ENCODE results near the gene DOC2B. TPM values are rescaled to one million over a fixed set of nuclear protein-coding genes. Genes with fewer than 3 reads are reported as not detected.
"Not testable (repeated sequence)": the region's sequence is repeated elsewhere in the genome, so short reads cannot be mapped to it uniquely, and the experiment has no call there.

DOC2B gene
- total RNA-seq, 1 donor from 2014 or later = 0.26 TPM

- H3K4me3 ChIP-seq (ENCODE audit: low read depth, low read length) = no peak overlapping the region
- no peak for FAIRE-seq
Observed at GRCh38 chr17:227078-227945, 45.9 kb upstream of the DOC2B start.

GRCh38 chr17:226108-227077 is 44.9 kb upstream of the DOC2B start:
- Histone ChIP-seq H3K36me3 (ENCODE audit: control insufficient read depth, insufficient read depth, low read length) (no peaks in the 10 kb centered on the region), H3K4me3 (ENCODE audit: low read depth, low read length) (no peak overlapping the region), H3K27me3 (ENCODE audit: control insufficient read depth, insufficient read depth, low read length) (no peaks in the 10 kb centered on the region)
- no peak for TF ChIP-seq CTCF (IDR thresholded peaks at IDR 0.05; ENCODE audit: insufficient read depth, low read length, severe bottlenecking)
- DNase-seq (ENCODE audit: low read depth) (no peak), FAIRE-seq (no peak)

More at GRCh38 chr17:227078-227945, 45.9 kb upstream of the DOC2B start:
- no peak for TF ChIP-seq CTCF (IDR thresholded peaks at IDR 0.05; ENCODE audit: insufficient read depth, low read length, severe bottlenecking)
- no peak for DNase-seq (ENCODE audit: low read depth)
- no peaks in the 10 kb centered on the region for H3K27me3 ChIP-seq (ENCODE audit: control insufficient read depth, insufficient read depth, low read length)
- H3K36me3 ChIP-seq (ENCODE audit: control insufficient read depth, insufficient read depth, low read length) = no peaks in the 10 kb centered on the region

GRCh38 chr17:225551-225950 is 44.1 kb upstream of the DOC2B start:
- H3K36me3 ChIP-seq (ENCODE audit: control insufficient read depth, insufficient read depth, low read length) = no peaks in the 10 kb centered on the region
- DNase-seq (ENCODE audit: low read depth) (no peak), FAIRE-seq (no peak)
- no peak overlapping the region for H3K4me3 ChIP-seq (ENCODE audit: low read depth, low read length)
- H3K27me3 ChIP-seq (ENCODE audit: control insufficient read depth, insufficient read depth, low read length) = no peaks in the 10 kb centered on the region
- TF ChIP-seq CTCF (IDR thresholded peaks at IDR 0.05; ENCODE audit: insufficient read depth, low read length, severe bottlenecking) = no peak

- FAIRE-seq = not testable (repeated sequence)
Observed at GRCh38 chr17:224576-224975, 43.1 kb upstream of the DOC2B start.

GRCh38 chr17:223723-224471 is 42.4 kb upstream of the DOC2B start:
- no peak for FAIRE-seq
- no peak for DNase-seq (ENCODE audit: low read depth)
- TF ChIP-seq CTCF (IDR thresholded peaks at IDR 0.05; ENCODE audit: insufficient read depth, low read length, severe bottlenecking) = no peak
- Histone ChIP-seq H3K36me3 (ENCODE audit: control insufficient read depth, insufficient read depth, low read length) (no peaks in the 10 kb centered on the region), H3K27me3 (ENCODE audit: control insufficient read depth, insufficient read depth, low read length) (no peaks in the 10 kb centered on the region), H3K4me3 (ENCODE audit: low read depth, low read length) (no peak overlapping the region)

More at GRCh38 chr17:224576-224975, 43.1 kb upstream of the DOC2B start:
- H3K27me3 ChIP-seq (ENCODE audit: control insufficient read depth, insufficient read depth, low read length); H3K4me3 ChIP-seq (ENCODE audit: low read depth, low read length); DNase-seq (ENCODE audit: low read depth); H3K36me3 ChIP-seq (ENCODE audit: control insufficient read depth, insufficient read depth, low read length): not testable (repeated sequence)
